ENCODE data around the gene PTH1R.

DNA sequence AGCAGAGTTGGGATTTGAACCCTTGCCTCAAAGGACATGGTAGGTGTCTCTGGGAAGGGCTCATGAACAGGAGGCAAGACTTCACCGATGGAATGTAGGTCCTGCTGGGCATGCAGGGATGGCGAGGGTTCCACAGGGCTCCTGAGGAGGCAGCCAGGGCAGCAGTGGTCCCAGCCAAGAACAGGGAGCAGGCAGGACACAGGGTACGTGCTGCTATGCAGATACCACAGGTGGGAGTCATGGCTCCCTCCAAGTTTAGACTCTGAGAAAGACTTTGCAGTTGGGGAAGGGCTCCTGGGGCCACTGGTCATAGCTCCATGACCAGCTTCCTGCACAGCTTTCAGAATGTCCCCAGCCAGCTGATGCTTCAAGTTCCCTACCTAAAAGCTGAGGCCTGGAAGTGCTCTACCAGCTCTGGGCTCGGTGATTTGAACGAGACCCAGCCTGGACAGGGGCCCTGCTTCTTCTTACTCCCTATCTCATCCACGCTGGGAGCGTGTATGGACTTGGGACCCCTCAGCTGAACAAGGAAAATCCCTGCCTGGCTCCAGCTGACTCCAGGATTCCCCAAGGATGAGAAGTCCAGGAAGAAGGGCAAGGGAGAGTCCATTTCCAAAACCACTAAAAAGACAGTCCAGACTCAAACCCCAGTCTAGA is 15.0 kb upstream of the PTH1R start:
- no peak for TF ChIP-seq POLR2AphosphoS5 (IDR thresholded peaks at IDR 0.05; ENCODE audit: borderline replicate concordance, low read depth, low read length)
- TF ChIP-seq EZH2 (IDR thresholded peaks at IDR 0.05) = no peak
